ENCODE data around the gene EPAS1. TPM values are rescaled to one million over a fixed set of nuclear protein-coding genes. Genes with fewer than 3 reads are reported as not detected.

EPAS1 gene
- total and polyA plus RNA-seq, 2 of the 8 experiments (the other 6 are each of a cell fraction or from before 2014, with no cell fraction given), result 2.0 to 4.9 TPM

GRCh38 chr2:46304635-46305034 lies 7.4 kb downstream of the EPAS1 start:
- H3K4me3 ChIP-seq (ENCODE audit: extremely low read depth in 1 of 4, insufficient read depth in 2 of 4, low read depth in 3 of 4, low read length in 4 of 4), result no peak overlapping the region
- no peak overlapping the region for H2BK12ac ChIP-seq (ENCODE audit: low read depth, low read length)
- no peak overlapping the region for H4K8ac ChIP-seq (ENCODE audit: extremely low read depth, insufficient read depth, low read length)
- no peak overlapping the region for H2BK120ac ChIP-seq (replicated peaks; ENCODE audit: low read depth, low read length)
- peaks cover 0 to 2% (median 0%) of the 10 kb centered on the region in 4 experiments; a peak in 1 of 8 replicates for H3K36me3 ChIP-seq (ENCODE audit: control insufficient read depth in 2 of 4, insufficient read depth in 4 of 4, low read length in 3 of 4)
- DNase-seq (ENCODE audit: low read depth in 1 of 2, low spot score in 2 of 2) (no peak), FAIRE-seq (no peak)
- peaks cover 0 to 11% (median 7%) of the 10 kb centered on the region in 4 experiments; a peak in 6 of 7 replicates for H3K4me1 ChIP-seq (replicated peaks in 1 of 4; ENCODE audit: control insufficient read depth in 3 of 4, insufficient read depth in 4 of 4, low read length in 3 of 4)
- no peak overlapping the region for H2BK15ac ChIP-seq (ENCODE audit: low read length)
- H3K79me1 ChIP-seq (ENCODE audit: low read depth, low read length), result no peaks in the 10 kb centered on the region
- WGBS, 2 experiments (ENCODE audit: extremely low coverage in 1 of 2, insufficient coverage in 1 of 2, insufficient read length in 1 of 2, insufficient replicate concordance in 2 of 2, low coverage in 1 of 2, low lambda C conversion rate in 2 of 2, missing lambda C conversion rate in 1 of 2), result 62% methylated on average over 3 of the region's 3 CpGs; no CpG with 5 or more reads in 1 of the 2 experiments
- H3K9ac ChIP-seq (replicated peaks in 1 of 4; ENCODE audit: extremely low read depth in 1 of 4, low read depth in 3 of 4, low read length in 3 of 4), result no peak overlapping the region
- H3K9me3 ChIP-seq (ENCODE audit: insufficient read depth in 2 of 2, low read depth in 1 of 2, low read length in 1 of 2), result no peaks in the 10 kb centered on the region
- ChIA-PET POLR2A (ENCODE audit: partially characterized antibody) (no interaction called here), CTCF (ENCODE audit: partially characterized antibody) (interaction anchor here (1.3 to 2.3 kb wide), 2 partner anchors 23 to 62 kb away, joined by 5 to 11 read pairs; no protein-coding TSS in a partner anchor)
- TF ChIP-seq USF2 (IDR thresholded peaks at IDR 0.05; ENCODE audit: low read length), result no peak
- no peak for TF ChIP-seq RFX5 (IDR thresholded peaks at IDR 0.05; ENCODE audit: borderline replicate concordance, low read depth, low read length)
- no peak for TF ChIP-seq RXRA (IDR thresholded peaks at IDR 0.05; ENCODE audit: insufficient read depth, low read depth, low read length)
- H3K56ac ChIP-seq (replicated peaks; ENCODE audit: insufficient read length, low read depth, low read length), result no peak overlapping the region
- H3K14ac ChIP-seq (ENCODE audit: insufficient read length), result no peak overlapping the region
- no peak overlapping the region for H2AFZ ChIP-seq (ENCODE audit: low read length)
- H3K23ac ChIP-seq (ENCODE audit: insufficient read length), result no peak overlapping the region
- H3K27ac ChIP-seq (ENCODE audit: low read depth, low read length), result no peak overlapping the region
- peaks cover 10 to 23% (median 18%) of the 10 kb centered on the region in 4 experiments for H3K27me3 ChIP-seq (replicated peaks in 1 of 4; ENCODE audit: control insufficient read depth in 3 of 4, extremely low read depth in 1 of 4, insufficient read depth in 3 of 4, low read length in 3 of 4)
- H2BK5ac ChIP-seq (ENCODE audit: low read depth, low read length), result no peak overlapping the region
- H2BK20ac ChIP-seq (ENCODE audit: low read length), result no peak overlapping the region
- H3K18ac ChIP-seq (ENCODE audit: extremely low read depth, low read length), result no peak overlapping the region
- no peaks in the 10 kb centered on the region for H3K79me2 ChIP-seq (ENCODE audit: control insufficient read depth in 1 of 2, insufficient read depth in 2 of 2, low read length in 2 of 2)
- no peak overlapping the region for H4K5ac ChIP-seq (ENCODE audit: insufficient read length, low read depth, low read length)
- no peak overlapping the region for H2AK5ac ChIP-seq (ENCODE audit: low read depth, low read length)
- no peak overlapping the region for H4K91ac ChIP-seq (replicated peaks; ENCODE audit: insufficient read length, low read length)
- H3K4ac ChIP-seq (replicated peaks; ENCODE audit: insufficient read length, low read depth, low read length), result no peak overlapping the region
- peaks cover 0 to 4% of the 10 kb centered on the region in 2 experiments for H4K20me1 ChIP-seq (replicated peaks in 1 of 2; ENCODE audit: control insufficient read depth in 1 of 2, insufficient read depth in 2 of 2, low read length in 2 of 2)
- H3K4me2 ChIP-seq (ENCODE audit: insufficient read depth in 1 of 2, low read depth in 2 of 2, low read length in 2 of 2), result no peak overlapping the region
- peaks cover under 1% of the 10 kb centered on the region; the same call in 1 of the 2 replicates for H3K23me2 ChIP-seq (ENCODE audit: low read depth, low read length)
